NT2/D1 (cell line): ENCODE measurements around the gene UBE2J2.

Source experiments
- SUZ12 ChIP-seq: IDR thresholded peaks from 2 replicates; pipeline ENCODE4 v1.6.1; 2011; ENCODE audit not compliant: insufficient read length, insufficient read depth; ENCODE audit errors: extremely low read depth
- YY1 ChIP-seq: IDR thresholded peaks from 2 replicates; pipeline ENCODE4 v1.6.1; 2011; ENCODE audit not compliant: insufficient read length, insufficient read depth
- ZNF274 ChIP-seq: IDR thresholded peaks from 2 replicates; pipeline ENCODE4 v1.6.1; 2011; ENCODE audit warnings: mild to moderate bottlenecking, low read depth, low read length

- TF ChIP-seq YY1, result no peak
- TF ChIP-seq ZNF274, result no peak
- no peak for TF ChIP-seq SUZ12
These were observed 12.7 kb downstream of the UBE2J2 start for GRCh38 chr1:1260843-1261560.
